ENCODE measurements around the gene APP.

GRCh38 chr21:26131554-26131953 lies 39.0 kb downstream of the APP start:
- no peak for TF ChIP-seq CTCF (IDR thresholded peaks at IDR 0.05; ENCODE audit: low read depth, low read length, poor library complexity, severe bottlenecking)
- no peak for TF ChIP-seq EZH2phosphoT487 (IDR thresholded peaks at IDR 0.05; ENCODE audit: borderline replicate concordance, low read length)

All from DOHH2 (cell line).